ENCODE results near the gene TXNDC11.

TXNDC11 gene

DNA sequence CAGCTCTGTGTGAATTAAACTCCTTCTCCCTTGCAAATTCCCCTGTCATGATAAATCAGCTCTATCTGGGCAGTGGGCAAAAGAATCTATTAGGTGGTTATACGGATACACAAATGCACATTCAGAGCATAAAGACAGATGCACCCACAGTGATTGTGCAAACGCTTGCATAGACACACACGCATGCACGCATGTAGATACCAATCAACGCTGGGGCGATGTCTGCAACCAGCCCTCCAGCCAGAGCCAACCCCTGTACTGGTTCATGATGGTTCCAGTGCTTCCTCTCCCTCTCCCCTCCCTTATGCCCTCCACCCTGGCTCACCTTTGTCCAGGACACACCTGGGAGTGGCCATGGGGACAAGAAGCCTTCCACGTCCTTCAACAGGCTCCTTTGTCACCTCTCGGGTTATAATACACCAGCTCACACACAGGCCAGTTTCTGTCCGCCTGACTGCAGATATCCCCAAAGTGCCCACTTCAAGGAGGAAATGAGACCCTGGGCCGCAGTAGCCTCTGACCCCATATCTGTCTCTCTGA is 107.5 kb downstream of the TXNDC11 start:
- Histone ChIP-seq H3K36me3 (ENCODE audit: control insufficient read depth in 5 of 5, insufficient read depth in 5 of 5, low read length in 5 of 5) (no peaks in the 10 kb centered on the region), H3K27ac (ENCODE audit: low read depth, low read length) (no peak overlapping the region), H3K4me3 (ENCODE audit: low read depth in 1 of 5, low read length in 5 of 5) (no peak overlapping the region), H3K4me1 (ENCODE audit: control insufficient read depth in 5 of 5, insufficient read depth in 5 of 5, low read length in 5 of 5) (peaks cover 3 to 40% (median 25%) of the 10 kb centered on the region in 5 donors), H3K9me3 (ENCODE audit: control insufficient read depth in 5 of 5, low read length in 5 of 5) (no peaks in the 10 kb centered on the region), H3K27me3 (ENCODE audit: control insufficient read depth in 5 of 5, insufficient read depth in 4 of 5, low read length in 5 of 5) (no peaks in the 10 kb centered on the region), H3K9ac (ENCODE audit: low read length in 5 of 5) (no peak overlapping the region)

DNA sequence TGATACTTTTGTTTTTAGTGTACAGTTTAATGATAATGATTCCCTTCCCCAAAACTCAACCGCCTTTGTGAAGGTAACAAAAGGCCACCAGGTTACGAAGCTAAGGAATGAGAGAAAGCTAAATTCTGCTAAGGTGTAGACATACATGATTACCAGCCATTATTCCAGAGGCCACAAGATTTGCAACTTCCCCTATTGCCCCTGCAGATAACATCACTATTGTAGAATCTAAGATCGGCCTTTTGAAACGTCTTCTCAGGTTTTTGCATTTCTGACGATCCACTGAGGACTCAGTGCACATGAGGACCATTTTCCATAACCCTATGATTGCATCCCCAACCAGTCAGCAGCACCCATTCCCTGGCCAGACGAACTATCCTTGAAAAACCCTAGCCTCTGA is 108.3 kb downstream of the TXNDC11 start:
- Histone ChIP-seq H3K4me3 (ENCODE audit: low read depth in 1 of 5, low read length in 5 of 5) (no peak overlapping the region), H3K9ac (ENCODE audit: low read length in 5 of 5) (no peak overlapping the region), H3K27ac (ENCODE audit: low read depth, low read length) (no peak overlapping the region), H3K36me3 (ENCODE audit: control insufficient read depth in 5 of 5, insufficient read depth in 5 of 5, low read length in 5 of 5) (no peaks in the 10 kb centered on the region), H3K27me3 (ENCODE audit: control insufficient read depth in 5 of 5, insufficient read depth in 4 of 5, low read length in 5 of 5) (no peaks in the 10 kb centered on the region), H3K4me1 (ENCODE audit: control insufficient read depth in 5 of 5, insufficient read depth in 5 of 5, low read length in 5 of 5) (peaks cover 0 to 42% (median 25%) of the 10 kb centered on the region in 5 donors), H3K9me3 (ENCODE audit: control insufficient read depth in 5 of 5, low read length in 5 of 5) (no peaks in the 10 kb centered on the region)

DNA sequence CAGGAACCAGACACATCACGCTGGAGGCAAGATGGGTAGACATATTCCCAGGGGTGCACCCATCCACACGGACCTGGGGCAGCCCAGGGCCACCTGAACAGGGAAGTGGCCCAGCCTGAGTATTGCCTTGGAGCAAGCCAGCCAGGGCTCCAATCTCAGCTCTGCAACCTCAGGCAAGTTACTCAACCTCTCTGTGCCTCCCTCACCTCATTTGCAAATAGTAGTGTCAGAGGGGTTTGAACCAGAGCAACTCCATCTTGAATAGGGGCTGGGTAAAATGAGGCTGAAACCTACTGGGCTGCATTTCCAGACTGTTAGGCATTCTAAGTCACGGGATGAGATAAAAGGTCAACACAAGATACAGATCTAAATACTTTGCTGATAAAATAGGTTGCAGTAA is 109.5 kb downstream of the TXNDC11 start:
- H3K9ac ChIP-seq (ENCODE audit: low read length in 5 of 5) = peak overlapping the region in 1 of 5 donors; percentile 56

DNA sequence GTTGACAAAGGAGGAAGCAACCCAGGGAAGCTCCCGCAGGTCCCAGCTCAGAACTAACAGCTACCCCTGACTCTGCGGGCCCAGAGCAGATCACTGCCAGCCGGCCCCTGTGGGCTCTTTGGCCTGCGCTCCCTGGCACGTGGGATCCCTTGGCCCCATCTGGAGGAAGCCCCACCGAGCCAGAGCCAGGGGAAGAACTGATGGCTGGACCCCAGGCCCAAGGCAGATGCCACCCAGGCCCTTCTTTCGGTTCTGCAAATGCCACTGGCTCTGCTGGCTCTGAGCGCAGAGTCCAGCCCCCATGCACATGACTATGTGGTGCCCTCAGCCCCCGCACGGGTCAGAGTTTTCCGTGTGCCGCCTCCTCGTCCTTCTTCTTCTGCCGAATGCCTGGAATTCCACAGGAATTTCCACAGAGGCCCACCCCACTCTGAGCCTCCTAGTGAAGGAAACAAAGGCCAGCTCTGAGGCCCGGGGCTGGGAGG is 110.2 kb downstream of the TXNDC11 start:
- Histone ChIP-seq H3K9me3 (ENCODE audit: control insufficient read depth in 5 of 5, low read length in 5 of 5) (no peaks in the 10 kb centered on the region), H3K9ac (ENCODE audit: low read length in 5 of 5) (peak overlapping the region in 1 of 5 donors; percentile 56), H3K4me3 (ENCODE audit: low read depth in 1 of 5, low read length in 5 of 5) (no peak overlapping the region), H3K27ac (ENCODE audit: low read depth, low read length) (no peak overlapping the region), H3K4me1 (ENCODE audit: control insufficient read depth in 5 of 5, insufficient read depth in 5 of 5, low read length in 5 of 5) (peaks cover 0 to 42% (median 25%) of the 10 kb centered on the region in 5 donors), H3K27me3 (ENCODE audit: control insufficient read depth in 5 of 5, insufficient read depth in 4 of 5, low read length in 5 of 5) (no peaks in the 10 kb centered on the region), H3K36me3 (ENCODE audit: control insufficient read depth in 5 of 5, insufficient read depth in 5 of 5, low read length in 5 of 5) (no peaks in the 10 kb centered on the region)

More for the DNA sequence above, 109.5 kb downstream of the TXNDC11 start:
- Histone ChIP-seq H3K4me3 (ENCODE audit: low read depth in 1 of 5, low read length in 5 of 5) (no peak overlapping the region), H3K27me3 (ENCODE audit: control insufficient read depth in 5 of 5, insufficient read depth in 4 of 5, low read length in 5 of 5) (no peaks in the 10 kb centered on the region), H3K27ac (ENCODE audit: low read depth, low read length) (no peak overlapping the region), H3K36me3 (ENCODE audit: control insufficient read depth in 5 of 5, insufficient read depth in 5 of 5, low read length in 5 of 5) (no peaks in the 10 kb centered on the region), H3K4me1 (ENCODE audit: control insufficient read depth in 5 of 5, insufficient read depth in 5 of 5, low read length in 5 of 5) (peaks cover 0 to 42% (median 25%) of the 10 kb centered on the region in 5 donors), H3K9me3 (ENCODE audit: control insufficient read depth in 5 of 5, low read length in 5 of 5) (no peaks in the 10 kb centered on the region)

DNA sequence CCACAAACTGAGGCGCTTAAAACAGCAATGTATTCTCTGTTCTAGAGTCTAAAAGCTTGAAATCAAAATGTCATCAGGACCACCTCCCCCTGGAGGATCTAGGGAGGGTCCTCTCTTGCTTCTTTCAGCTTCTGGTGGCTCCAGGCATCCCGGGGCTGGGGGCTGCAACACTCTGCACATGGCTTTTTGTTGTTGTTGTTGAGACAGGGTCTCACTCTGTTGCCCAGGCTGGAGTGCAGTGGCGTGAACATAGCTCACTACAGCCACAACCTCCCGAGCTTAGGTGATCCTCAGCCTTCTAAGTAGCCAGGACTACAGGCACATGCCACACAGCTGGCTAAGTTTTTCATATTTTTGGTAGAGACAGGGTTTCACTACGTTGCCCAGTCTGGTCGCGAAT is 111.4 kb downstream of the TXNDC11 start:
- Histone ChIP-seq H3K27me3 (ENCODE audit: control insufficient read depth in 5 of 5, insufficient read depth in 4 of 5, low read length in 5 of 5) (no peaks in the 10 kb centered on the region), H3K4me1 (ENCODE audit: control insufficient read depth in 5 of 5, insufficient read depth in 5 of 5, low read length in 5 of 5) (peaks cover 0 to 39% (median 25%) of the 10 kb centered on the region in 5 donors), H3K4me3 (ENCODE audit: low read depth in 1 of 5, low read length in 5 of 5) (no peak overlapping the region), H3K27ac (ENCODE audit: low read depth, low read length) (no peak overlapping the region), H3K9ac (ENCODE audit: low read length in 5 of 5) (no peak overlapping the region), H3K36me3 (ENCODE audit: control insufficient read depth in 5 of 5, insufficient read depth in 5 of 5, low read length in 5 of 5) (no peaks in the 10 kb centered on the region), H3K9me3 (ENCODE audit: control insufficient read depth in 5 of 5, low read length in 5 of 5) (no peaks in the 10 kb centered on the region)

DNA sequence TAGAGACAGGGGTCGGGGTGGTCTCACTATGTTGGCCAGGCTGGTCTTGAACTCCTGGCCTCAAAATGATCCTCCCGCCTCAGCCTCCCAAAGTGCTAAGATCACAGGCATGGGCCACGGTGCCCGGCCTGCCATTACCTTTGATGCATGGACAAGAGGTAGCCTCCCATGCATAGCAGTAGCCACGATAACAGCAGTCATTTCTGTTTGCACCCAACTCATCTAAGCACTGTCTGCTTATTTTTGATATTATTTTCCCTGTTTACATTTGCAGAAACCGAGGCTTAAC is 111.9 kb downstream of the TXNDC11 start:
- Histone ChIP-seq H3K36me3 (ENCODE audit: control insufficient read depth in 5 of 5, insufficient read depth in 5 of 5, low read length in 5 of 5) (no peaks in the 10 kb centered on the region), H3K9ac (ENCODE audit: low read length in 5 of 5) (no peak overlapping the region), H3K4me1 (ENCODE audit: control insufficient read depth in 5 of 5, insufficient read depth in 5 of 5, low read length in 5 of 5) (peaks cover 0 to 40% (median 25%) of the 10 kb centered on the region in 5 donors), H3K4me3 (ENCODE audit: low read depth in 1 of 5, low read length in 5 of 5) (no peak overlapping the region), H3K9me3 (ENCODE audit: control insufficient read depth in 5 of 5, low read length in 5 of 5) (no peaks in the 10 kb centered on the region), H3K27me3 (ENCODE audit: control insufficient read depth in 5 of 5, insufficient read depth in 4 of 5, low read length in 5 of 5) (no peaks in the 10 kb centered on the region), H3K27ac (ENCODE audit: low read depth, low read length) (no peak overlapping the region)

DNA sequence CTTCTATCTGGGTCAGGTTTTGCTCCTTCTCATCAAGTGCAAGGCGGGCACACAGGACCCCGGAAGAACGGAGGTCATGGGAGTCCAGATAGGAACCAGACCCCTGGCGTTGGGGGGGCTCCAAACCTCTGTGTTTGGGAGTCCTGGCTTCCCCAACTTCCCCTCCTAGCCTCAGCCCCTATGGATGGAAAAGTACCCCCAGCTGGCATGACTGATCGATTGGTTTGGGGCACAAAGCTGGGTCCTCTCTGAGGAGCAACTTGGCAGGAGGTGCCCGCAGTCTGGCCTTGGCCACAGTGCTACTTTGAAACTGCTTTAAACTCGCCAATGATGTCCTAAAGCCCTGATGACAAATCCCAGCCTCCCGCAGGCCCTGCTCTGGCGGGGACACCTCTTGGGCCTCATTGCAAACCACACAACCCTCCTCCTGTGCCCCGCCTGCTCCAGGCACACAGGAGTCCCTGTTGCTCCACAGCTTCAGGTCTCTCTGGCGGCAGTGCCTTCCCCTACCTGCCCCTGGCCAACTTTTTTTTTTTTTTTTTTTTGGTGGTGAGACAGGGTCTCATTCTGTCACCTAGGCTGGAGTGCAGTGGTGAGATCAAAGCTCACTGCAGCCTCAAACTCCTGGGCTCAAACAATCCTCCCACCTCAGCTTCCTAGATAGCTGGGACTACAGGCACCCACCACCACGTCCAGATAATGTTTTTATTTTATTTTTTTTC is 112.5 kb downstream of the TXNDC11 start:
- Histone ChIP-seq H3K4me3 (ENCODE audit: low read depth in 1 of 5, low read length in 5 of 5) (no peak overlapping the region), H3K27me3 (ENCODE audit: control insufficient read depth in 5 of 5, insufficient read depth in 4 of 5, low read length in 5 of 5) (no peaks in the 10 kb centered on the region), H3K4me1 (ENCODE audit: control insufficient read depth in 5 of 5, insufficient read depth in 5 of 5, low read length in 5 of 5) (peaks cover 0 to 45% (median 25%) of the 10 kb centered on the region in 5 donors), H3K9ac (ENCODE audit: low read length in 5 of 5) (no peak overlapping the region), H3K27ac (ENCODE audit: low read depth, low read length) (no peak overlapping the region), H3K36me3 (ENCODE audit: control insufficient read depth in 5 of 5, insufficient read depth in 5 of 5, low read length in 5 of 5) (no peaks in the 10 kb centered on the region), H3K9me3 (ENCODE audit: control insufficient read depth in 5 of 5, low read length in 5 of 5) (no peaks in the 10 kb centered on the region)
